Endothelial cell of umbilical vein (primary cell): Measurements from ENCODE around the gene RAB1A.

Source experiments
- CTCF ChIP-seq, 2 donors: IDR thresholded peaks; 1 replicate in 1 of 2; 2 replicates in 1 of 2; pipeline ENCODE4 v1.5.1; 2011; ENCODE audit warnings: low read length in 2 of 2, mild to moderate bottlenecking in 2 of 2, moderate library complexity in 2 of 2, control low read depth in 1 of 2, inconsistent platforms in 1 of 2, low read depth in 1 of 2; ENCODE audit not compliant: insufficient read depth in 1 of 2; ENCODE audit errors: extremely low read depth in 1 of 2
- EZH2 ChIP-seq: IDR thresholded peaks from 2 replicates; pipeline ENCODE4 v1.6.1; 2012; ENCODE audit warnings: borderline replicate concordance, low read depth, mild to moderate bottlenecking, moderate library complexity, low read length, inconsistent platforms; ENCODE audit not compliant: severe bottlenecking
- FOS ChIP-seq: IDR thresholded peaks from 2 replicates; pipeline ENCODE4 v1.6.1; 2011; ENCODE audit warnings: mild to moderate bottlenecking, low read length, moderate library complexity, borderline replicate concordance; ENCODE audit not compliant: insufficient read depth
- GATA2 ChIP-seq: IDR thresholded peaks from 2 replicates; pipeline ENCODE4 v1.7.0; 2011; ENCODE audit warnings: low read depth, mild to moderate bottlenecking, moderate library complexity, mixed read lengths, low read length; ENCODE audit not compliant: insufficient read length, insufficient read depth
- JUN ChIP-seq: IDR thresholded peaks from 2 replicates; pipeline ENCODE4 v1.6.1; 2011; ENCODE audit warnings: borderline replicate concordance, low read depth; ENCODE audit not compliant: insufficient read length, insufficient read depth
- MAX ChIP-seq: IDR thresholded peaks from 2 replicates; pipeline ENCODE4 v1.6.1; 2011; ENCODE audit not compliant: insufficient read depth, insufficient read length
- MYC ChIP-seq: IDR thresholded peaks from one replicate; pipeline ENCODE4 v1.6.1; 2011; ENCODE audit warnings: mild to moderate bottlenecking, low read depth, low read length
- POLR2A ChIP-seq: IDR thresholded peaks from 2 replicates; pipeline ENCODE4 v1.6.1; 2012; ENCODE audit warnings: low read depth, mild to moderate bottlenecking, control low read depth, low read length
- POLR2AphosphoS5 ChIP-seq: IDR thresholded peaks from 2 replicates; pipeline ENCODE4 v1.6.1; 2012; ENCODE audit warnings: low read depth, mild to moderate bottlenecking, control low read depth, low read length, moderate library complexity; ENCODE audit not compliant: insufficient read depth

- no peak for TF ChIP-seq EZH2
- TF ChIP-seq POLR2AphosphoS5: no peak
- no peak for TF ChIP-seq CTCF (IDR thresholded peaks at IDR 0.05; ENCODE audit: extremely low read depth in 1 of 2, insufficient read depth in 1 of 2, low read depth in 1 of 2, low read length in 2 of 2)
- no peak for TF ChIP-seq MAX
- TF ChIP-seq POLR2A: no peak
- TF ChIP-seq MYC: no peak
- no peak for TF ChIP-seq FOS
- TF ChIP-seq GATA2: no peak
- no peak for TF ChIP-seq JUN
Measured at GRCh38 chr2:65113229-65113628, 16.7 kb downstream of the RAB1A start.
